Left renal pelvis (tissue), 4 donors: ENCODE measurements around the gene ASB2. TPM values are rescaled to one million over a fixed set of nuclear protein-coding genes. Genes with fewer than 3 reads are reported as not detected.

ENCODE experiments used
- DNase-seq, 4 donors: peaks; one replicate each; pipeline ENCODE4 v3.0.0-alpha.2; 2013; ENCODE audit warnings: low read depth in 4 of 4, low spot score in 3 of 4
- polyA plus RNA-seq, 4 donors: library from polyadenylated mRNA; unstranded; fragments of 120-200 nt; gene quantifications; one replicate each; pipeline ENCODE4 v1.2.1, GENCODE V29; 2013; ENCODE audit not compliant: insufficient read length in 4 of 4

Gene ASB2, protein sequence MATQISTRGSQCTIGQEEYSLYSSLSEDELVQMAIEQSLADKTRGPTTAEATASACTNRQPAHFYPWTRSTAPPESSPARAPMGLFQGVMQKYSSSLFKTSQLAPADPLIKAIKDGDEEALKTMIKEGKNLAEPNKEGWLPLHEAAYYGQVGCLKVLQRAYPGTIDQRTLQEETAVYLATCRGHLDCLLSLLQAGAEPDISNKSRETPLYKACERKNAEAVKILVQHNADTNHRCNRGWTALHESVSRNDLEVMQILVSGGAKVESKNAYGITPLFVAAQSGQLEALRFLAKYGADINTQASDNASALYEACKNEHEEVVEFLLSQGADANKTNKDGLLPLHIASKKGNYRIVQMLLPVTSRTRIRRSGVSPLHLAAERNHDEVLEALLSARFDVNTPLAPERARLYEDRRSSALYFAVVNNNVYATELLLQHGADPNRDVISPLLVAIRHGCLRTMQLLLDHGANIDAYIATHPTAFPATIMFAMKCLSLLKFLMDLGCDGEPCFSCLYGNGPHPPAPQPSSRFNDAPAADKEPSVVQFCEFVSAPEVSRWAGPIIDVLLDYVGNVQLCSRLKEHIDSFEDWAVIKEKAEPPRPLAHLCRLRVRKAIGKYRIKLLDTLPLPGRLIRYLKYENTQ
- polyA plus RNA-seq = under 1 TPM; 0.10 to 0.39 (median 0.33) TPM

- no peak for DNase-seq
Observed at GRCh38 chr14:93976477-93977057, at the start of gene ASB2. Gene ASB2 (minus strand): TSS chr14:93976570. CDS start chr14:93964539, 12,031 bp downstream.

DNA sequence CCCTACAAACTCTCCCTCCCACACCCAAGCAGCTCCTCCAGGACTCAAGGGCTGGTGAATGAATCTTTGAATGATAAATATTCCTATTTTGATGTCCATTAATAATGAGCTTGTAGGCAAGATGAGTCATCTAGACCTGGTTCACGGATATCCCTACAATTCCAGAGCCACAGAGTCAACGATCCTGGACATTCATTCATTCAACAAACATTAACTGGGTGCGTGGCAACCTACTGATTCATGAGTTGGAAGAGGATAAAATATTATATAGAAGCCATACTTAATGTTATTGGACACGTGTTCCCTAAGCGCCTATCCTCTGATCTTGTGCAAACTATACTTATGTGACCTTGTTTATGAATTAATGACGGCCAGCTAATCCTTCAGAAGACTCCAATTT, 49.4 kb upstream of the ASB2 start:
- DNase-seq = no peak

DNA sequence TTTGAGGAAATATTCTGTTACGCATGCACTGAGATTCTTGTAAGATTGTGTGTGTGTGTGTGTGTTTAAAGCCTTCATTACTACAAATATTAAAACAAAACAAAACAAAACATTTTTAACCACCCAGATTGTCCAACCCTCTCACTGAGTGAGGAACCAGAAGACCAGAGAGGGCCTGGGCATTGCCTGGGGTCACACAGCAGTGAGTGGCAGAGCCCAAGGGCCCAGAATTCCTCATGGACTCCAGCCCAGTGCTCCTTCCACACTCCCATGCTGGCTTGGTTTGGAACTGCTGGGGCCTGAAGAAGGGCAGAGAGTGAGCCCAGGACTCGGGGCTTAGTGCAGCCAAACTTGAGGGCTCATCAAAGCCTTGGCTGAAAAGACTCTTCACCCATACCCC, 48.2 kb upstream of the ASB2 start:
- DNase-seq = no peak

DNA sequence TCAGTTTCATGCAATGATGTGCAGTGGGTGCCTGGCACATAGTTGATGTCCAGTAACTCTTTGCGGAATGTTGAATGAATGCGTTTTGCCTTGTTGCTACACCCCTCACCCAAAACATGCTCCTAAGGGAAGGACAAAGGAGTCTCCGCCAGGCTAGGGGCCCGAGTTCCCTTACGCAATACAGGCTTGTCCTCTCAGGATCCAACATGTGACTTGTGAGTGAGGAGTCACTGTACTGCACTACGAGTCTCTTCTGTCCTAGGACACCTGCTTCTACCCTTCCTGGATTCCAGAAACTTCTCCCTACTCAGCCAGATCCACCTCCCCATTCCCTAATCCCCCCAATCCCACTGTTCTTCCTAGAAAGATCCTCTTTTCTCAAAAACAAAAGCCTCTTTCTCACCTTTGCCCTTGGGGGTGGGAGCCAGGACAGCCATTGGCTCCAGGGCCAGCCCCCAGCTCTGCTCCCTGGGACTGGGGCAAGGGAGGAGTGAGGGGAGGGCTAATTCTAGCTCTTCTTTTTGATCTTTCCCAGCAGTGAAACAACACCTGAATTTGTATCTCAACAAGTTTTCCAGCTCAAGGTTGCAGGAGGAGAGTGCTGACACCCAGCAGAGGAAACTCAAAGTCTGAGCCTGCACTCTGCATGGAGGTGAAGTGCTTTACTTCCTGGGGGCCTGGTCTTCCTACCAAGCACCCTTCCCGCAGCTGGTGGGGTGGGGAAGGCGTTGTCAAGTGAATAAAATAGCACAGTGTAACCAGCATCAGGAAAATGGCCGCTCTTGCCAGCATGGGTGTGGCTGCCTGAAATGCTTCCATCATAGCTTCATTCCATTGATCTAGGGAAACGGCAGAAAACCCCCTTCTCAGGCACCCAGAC, 46.4 kb upstream of the ASB2 start:
- DNase-seq = no peak

GRCh38 chr14:94021416-94022157, 45.2 kb upstream of the ASB2 start:
- DNase-seq = no peak

GRCh38 chr14:94021001-94021400, 44.6 kb upstream of the ASB2 start:
- DNase-seq = no peak

GRCh38 chr14:94020267-94020666, 43.9 kb upstream of the ASB2 start:
- no peak for DNase-seq

GRCh38 chr14:94019329-94019728, 43.0 kb upstream of the ASB2 start:
- no peak for DNase-seq

DNA sequence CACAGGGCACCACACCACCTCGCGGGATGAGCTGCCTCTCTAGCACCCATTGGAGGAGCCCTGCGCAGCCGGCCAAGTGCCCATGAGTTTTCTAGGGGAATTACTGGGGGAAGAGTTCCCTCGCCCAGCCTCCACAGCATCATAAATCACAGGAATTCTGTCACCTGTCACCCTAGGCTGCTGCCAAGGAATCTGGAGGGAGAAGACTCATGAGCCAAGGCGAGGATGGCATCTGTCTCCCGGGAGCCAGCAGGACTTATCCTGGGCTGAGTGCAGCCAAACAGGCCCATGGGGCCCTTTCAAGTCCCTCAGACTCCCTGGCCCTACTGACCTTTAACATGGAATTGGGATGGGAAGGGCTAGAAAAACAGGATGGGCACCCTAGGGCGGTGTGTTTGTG, 41.9 kb upstream of the ASB2 start:
- DNase-seq = no peak

DNA sequence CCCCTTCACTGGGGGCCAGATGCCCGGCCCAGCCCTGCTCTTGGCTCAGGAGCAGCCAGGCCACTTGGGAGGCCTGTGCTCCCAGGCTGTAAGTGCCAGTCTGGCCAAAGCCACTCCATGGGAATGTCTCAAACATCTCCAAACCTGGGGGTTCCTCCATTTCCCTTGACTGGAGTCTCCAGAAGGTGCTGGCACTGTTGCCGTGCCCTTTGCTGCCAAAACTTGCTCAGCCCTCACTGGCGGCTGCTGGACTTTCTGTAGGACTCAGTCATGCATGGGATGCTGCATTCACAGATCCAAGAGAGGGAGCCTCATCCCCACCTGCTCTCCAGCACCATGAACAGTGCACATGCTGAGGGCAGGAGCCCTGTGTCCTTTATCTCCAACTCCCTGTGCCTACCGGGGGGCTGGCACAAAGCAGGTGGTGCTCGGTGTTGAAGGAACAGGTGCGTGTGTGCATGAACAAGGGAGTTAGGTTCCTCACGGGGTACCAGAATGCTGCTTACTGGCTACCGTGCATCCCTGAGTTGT, 40.1 kb upstream of the ASB2 start:
- DNase-seq = no peak

DNA sequence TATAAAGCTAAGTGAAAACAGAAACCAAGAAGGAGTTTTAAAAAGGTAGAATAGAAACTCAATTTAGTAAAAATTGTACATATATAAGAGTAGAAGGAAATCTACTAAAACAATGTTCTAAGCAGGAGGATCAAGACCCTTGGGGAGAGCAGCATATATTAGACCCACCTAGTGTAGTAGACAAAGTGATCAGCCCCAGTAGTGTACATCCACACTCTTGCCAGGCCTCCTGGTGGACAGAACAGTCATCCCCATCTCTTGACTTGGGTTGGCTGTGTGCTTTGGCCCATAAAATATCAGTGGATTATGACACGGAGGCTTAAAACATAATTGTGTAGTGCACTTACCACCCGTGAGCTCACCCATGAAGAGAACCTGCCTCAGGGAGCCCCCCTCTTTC, 38.9 kb upstream of the ASB2 start:
- DNase-seq = no peak

DNA sequence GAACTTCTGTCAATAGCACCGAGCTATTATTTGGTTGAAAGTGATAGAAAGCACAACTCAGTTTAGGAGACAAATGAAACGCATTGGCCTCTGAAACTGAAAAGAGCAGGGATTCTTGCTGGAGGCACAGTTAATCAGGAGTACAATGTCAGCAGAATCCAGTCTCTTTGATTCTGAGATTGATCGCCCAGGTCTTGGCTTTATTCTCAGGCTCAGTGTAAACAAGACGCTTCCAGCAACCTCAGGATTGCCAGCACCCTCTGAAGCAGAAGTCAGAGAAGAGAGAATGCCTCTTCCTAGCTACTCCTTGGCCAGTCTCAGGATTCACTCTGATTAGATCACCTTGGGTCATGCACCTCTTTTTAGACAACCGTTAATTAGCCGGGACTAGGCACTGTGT, 38.0 kb upstream of the ASB2 start:
- no peak for DNase-seq

DNA sequence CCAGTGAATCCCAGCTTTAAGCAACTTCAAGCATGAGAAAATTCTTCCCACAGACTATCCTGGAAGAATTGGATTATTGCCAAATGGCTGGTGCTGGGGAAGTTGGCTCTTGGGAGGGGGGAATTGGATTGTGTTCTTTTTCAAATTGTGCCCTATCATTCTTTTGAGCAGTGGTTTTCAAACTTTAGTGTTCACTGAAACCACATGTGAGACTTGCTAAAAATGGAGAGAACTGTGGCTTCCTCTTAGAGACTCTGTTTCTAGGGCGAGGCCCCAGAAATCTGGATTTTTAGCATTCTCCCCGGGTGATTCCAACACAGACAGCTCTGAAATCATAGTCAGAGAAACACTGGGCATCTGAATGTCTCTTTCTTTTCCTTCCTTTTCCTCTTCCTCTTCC, 35.4 kb upstream of the ASB2 start:
- DNase-seq = no peak

- no peak for DNase-seq
Observed at GRCh38 chr14:94010625-94011024, 34.3 kb upstream of the ASB2 start.

- DNase-seq = no peak
Observed at GRCh38 chr14:94009767-94010166, 33.4 kb upstream of the ASB2 start.

DNA sequence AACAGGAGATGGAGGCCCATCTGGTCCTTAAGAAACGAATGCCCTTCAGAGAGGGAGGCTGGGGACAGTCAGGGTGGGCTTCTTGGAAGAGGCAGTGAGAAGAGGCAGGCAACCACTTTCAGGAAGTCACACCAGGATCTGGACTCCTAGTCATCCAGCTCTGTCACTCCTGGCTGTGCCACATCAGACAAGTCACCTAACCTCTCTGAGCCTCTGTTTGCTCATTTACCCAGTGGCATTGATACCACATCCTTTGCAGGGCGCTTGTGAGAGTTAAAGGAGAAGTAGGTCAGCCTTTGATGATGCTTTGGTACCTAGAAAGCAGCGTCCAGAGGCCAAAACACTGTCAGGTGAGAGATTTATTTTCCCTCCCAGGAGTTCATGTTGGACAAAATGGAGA, 31.9 kb upstream of the ASB2 start:
- no peak for DNase-seq

- DNase-seq = no peak
Observed at GRCh38 chr14:94005324-94006073, 29.1 kb upstream of the ASB2 start.

DNA sequence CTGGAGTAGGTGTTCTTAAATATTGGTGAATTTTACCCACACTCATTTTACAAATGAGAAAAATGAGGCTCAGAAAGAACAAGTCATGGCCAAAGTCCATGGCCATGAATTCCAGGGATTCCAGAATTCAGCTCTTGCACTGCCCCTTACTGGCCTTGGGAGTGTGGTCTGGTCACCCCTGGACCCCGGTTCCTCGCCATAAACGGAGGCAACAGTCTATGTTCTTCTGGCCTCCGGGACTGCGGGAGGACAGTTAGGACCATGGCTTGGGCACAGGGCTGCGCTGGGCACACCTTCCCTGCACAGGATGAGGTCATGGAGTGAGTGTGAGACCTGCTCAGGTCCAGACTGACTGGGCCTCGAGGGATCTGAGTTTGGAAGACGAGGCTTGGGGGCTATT, 27.6 kb upstream of the ASB2 start:
- no peak for DNase-seq

DNA sequence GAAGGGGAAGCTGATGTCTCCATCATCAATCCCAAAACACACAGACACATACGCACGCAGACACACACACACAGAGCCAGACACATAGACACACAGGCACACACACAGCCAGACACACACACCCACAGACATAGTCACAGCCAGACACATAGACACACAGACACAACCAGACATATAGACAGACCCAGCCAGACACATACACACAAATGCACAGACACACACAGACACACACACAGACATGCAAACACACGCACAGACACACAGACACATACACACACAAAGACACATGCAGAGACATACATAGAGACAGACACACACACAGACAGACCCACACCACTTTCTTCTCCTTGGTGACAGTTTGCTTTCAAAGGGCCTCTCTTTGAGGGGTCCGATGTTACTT, 27.0 kb upstream of the ASB2 start:
- DNase-seq = no peak
